ENCODE measurements around the gene RAPGEF2.
"Not testable (repeated sequence)": the region's sequence is repeated elsewhere in the genome, so short reads cannot be mapped to it uniquely, and the experiment has no call there.

- TF ChIP-seq, protein P1, sequence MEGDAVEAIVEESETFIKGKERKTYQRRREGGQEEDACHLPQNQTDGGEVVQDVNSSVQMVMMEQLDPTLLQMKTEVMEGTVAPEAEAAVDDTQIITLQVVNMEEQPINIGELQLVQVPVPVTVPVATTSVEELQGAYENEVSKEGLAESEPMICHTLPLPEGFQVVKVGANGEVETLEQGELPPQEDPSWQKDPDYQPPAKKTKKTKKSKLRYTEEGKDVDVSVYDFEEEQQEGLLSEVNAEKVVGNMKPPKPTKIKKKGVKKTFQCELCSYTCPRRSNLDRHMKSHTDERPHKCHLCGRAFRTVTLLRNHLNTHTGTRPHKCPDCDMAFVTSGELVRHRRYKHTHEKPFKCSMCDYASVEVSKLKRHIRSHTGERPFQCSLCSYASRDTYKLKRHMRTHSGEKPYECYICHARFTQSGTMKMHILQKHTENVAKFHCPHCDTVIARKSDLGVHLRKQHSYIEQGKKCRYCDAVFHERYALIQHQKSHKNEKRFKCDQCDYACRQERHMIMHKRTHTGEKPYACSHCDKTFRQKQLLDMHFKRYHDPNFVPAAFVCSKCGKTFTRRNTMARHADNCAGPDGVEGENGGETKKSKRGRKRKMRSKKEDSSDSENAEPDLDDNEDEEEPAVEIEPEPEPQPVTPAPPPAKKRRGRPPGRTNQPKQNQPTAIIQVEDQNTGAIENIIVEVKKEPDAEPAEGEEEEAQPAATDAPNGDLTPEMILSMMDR (conservative IDR thresholded peaks at IDR 0.05) = not testable (repeated sequence)
- TF ChIP-seq ZFX (IDR thresholded peaks at IDR 0.05) = not testable (repeated sequence)
These were observed 34.7 kb upstream of the RAPGEF2 start for GRCh38 chr4:159068139-159068538.
